GM12891 (cell line): ENCODE results near the gene VKORC1L1.

Experiments used
- PAX5 ChIP-seq: IDR thresholded peaks from 2 replicates; pipeline ENCODE4 v1.6.1; 2011; ENCODE audit warnings: low read length, moderate library complexity, mild to moderate bottlenecking; ENCODE audit not compliant: insufficient read depth, severe bottlenecking
- POLR2A ChIP-seq: IDR thresholded peaks from 2 replicates; pipeline ENCODE4 v1.6.1; 2011; ENCODE audit warnings: low read depth, low read length, control low read depth
- POLR2AphosphoS5 ChIP-seq: IDR thresholded peaks from 2 replicates; pipeline ENCODE4 v1.6.1; 2011; ENCODE audit warnings: low read depth, low read length, control low read depth
- POU2F2 ChIP-seq: IDR thresholded peaks from 2 replicates; pipeline ENCODE4 v1.6.1; 2011; ENCODE audit warnings: low read depth, mild to moderate bottlenecking, control low read depth, low read length, moderate library complexity
- SPI1 ChIP-seq: IDR thresholded peaks from 2 replicates; pipeline ENCODE4 v1.6.1; 2011; ENCODE audit warnings: low read depth, low read length, control low read depth
- TAF1 ChIP-seq: IDR thresholded peaks from 2 replicates; pipeline ENCODE4 v1.6.1; 2011; ENCODE audit warnings: low read depth, low read length, control low read depth

DNA sequence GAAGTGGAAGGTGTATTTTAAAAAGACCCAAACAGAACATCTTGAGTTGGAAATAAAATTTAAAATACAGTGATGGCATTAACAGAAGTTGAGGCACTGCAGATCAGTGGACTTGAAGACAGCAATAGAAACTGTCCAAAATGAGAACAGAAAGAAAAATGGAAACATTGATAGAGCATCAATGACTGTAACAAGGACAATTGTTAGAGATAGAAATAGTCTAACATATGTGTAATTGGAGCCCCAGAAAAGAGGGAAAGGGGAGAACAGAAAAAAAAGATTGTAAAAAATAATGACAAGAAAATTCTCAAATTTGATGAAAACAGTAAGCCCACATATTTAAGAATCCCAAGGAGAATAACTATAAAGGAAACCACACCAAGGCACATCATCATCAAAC, 29.4 kb downstream of the VKORC1L1 start:
- TF ChIP-seq POLR2AphosphoS5 (no peak), TAF1 (no peak), POLR2A (no peak), POU2F2 (no peak), PAX5 (no peak), SPI1 (no peak)
